Activated B cell treated with CpG ODN at 0.5 μM for 24 hours (primary cell): ENCODE results near the gene MS4A7. TPM values are rescaled to one million over a fixed set of nuclear protein-coding genes. Genes with fewer than 3 reads are reported as not detected.
A peak's percentile ranks its signal among the peaks of the same experiment; 100 is the strongest.

Experiments
- ATAC-seq: fragments of 200-7000 bp; cut with Tn5 transposase; one replicate; pipeline ENCODE4 v1.10.0; 2021; ENCODE audit warnings: low read depth, mild to moderate bottlenecking, moderate library complexity
- CTCF ChIA-PET: fragments of 350-600 bp; sonication (Branson Sonifier 250); formaldehyde crosslinking; loops from one replicate; lab custom pipeline; 2021; ENCODE audit warnings: antibody characterized with exemption; lab: Charles Lee
- POLR2A ChIA-PET: fragments of 350-600 bp; sonication (Branson Sonifier 250); formaldehyde crosslinking; loops from one replicate; lab custom pipeline; 2021; ENCODE audit warnings: antibody characterized with exemption; lab: Charles Lee
- DNase-seq: peaks from one replicate; pipeline ENCODE4 v3.0.0; 2022
- H3K27ac Mint-ChIP-seq: one replicate; pipeline ENCODE4 v1.8.0; 2020; ENCODE audit warnings: mixed read lengths
- H3K27me3 Mint-ChIP-seq: one replicate; pipeline ENCODE4 v1.8.0; 2021; ENCODE audit warnings: mixed read lengths
- H3K36me3 Mint-ChIP-seq: one replicate; pipeline ENCODE4 v1.8.0; 2021; ENCODE audit warnings: low read depth, mixed read lengths
- H3K4me1 Mint-ChIP-seq: one replicate; pipeline ENCODE4 v1.8.0; 2021; ENCODE audit warnings: mixed read lengths
- H3K4me3 Mint-ChIP-seq: one replicate; pipeline ENCODE4 v1.8.0; 2020; ENCODE audit warnings: mild to moderate bottlenecking, mixed read lengths
- H3K9me3 Mint-ChIP-seq: one replicate; pipeline ENCODE4 v1.8.0; 2020; ENCODE audit warnings: mixed read lengths
- intact Hi-C: fragments of 100-400 bp; cut with micrococcal nuclease; formaldehyde crosslinking; loops from one replicate; pipeline ENCODE4 v1.15.1; 2024
- total RNA-seq: library from RNA; stranded (reverse); gene quantifications from 2 replicates; pipeline ENCODE4 v1.2.3, GENCODE V29; 2022
- TF ChIP-seq, protein P1 (sequence below): fragments of 200-600 bp; IDR thresholded peaks from one replicate; pipeline ENCODE4 v1.8.0; 2022; ENCODE audit warnings: antibody characterized with exemption, mild to moderate bottlenecking

The MS4A7 gene
- total RNA-seq, 1 donor from 2014 or later = 51.1 TPM

DNA sequence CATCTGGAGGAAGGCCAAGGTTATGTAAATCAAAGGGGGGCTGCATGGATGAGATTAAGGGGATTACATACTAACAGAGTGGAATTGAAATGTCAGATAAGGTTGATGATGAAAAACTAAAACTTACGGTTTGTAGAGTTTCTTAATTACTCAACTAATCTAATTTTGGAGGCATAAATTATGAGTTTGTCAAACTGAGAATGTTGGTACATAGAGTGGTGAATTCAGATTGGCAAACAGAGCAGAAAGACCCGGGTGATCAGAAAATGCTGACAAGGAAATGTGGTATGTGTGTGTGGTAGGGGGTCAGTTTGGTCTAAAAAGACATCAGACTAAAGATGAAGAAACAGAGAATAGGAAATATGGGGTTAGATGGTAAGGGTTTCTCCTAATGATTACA lies 40.3 kb upstream of the MS4A7 start:
- Mint-ChIP-seq H3K4me1 (peaks cover 20% of the 10 kb centered on the region), H3K9me3 (no peaks in the 10 kb centered on the region), H3K4me3 (no peak overlapping the region), H3K36me3 (no peaks in the 10 kb centered on the region), H3K27ac (no peak overlapping the region), H3K27me3 (no peaks in the 10 kb centered on the region)
- intact Hi-C loops = no loop called here
- TF ChIP-seq, protein P1, sequence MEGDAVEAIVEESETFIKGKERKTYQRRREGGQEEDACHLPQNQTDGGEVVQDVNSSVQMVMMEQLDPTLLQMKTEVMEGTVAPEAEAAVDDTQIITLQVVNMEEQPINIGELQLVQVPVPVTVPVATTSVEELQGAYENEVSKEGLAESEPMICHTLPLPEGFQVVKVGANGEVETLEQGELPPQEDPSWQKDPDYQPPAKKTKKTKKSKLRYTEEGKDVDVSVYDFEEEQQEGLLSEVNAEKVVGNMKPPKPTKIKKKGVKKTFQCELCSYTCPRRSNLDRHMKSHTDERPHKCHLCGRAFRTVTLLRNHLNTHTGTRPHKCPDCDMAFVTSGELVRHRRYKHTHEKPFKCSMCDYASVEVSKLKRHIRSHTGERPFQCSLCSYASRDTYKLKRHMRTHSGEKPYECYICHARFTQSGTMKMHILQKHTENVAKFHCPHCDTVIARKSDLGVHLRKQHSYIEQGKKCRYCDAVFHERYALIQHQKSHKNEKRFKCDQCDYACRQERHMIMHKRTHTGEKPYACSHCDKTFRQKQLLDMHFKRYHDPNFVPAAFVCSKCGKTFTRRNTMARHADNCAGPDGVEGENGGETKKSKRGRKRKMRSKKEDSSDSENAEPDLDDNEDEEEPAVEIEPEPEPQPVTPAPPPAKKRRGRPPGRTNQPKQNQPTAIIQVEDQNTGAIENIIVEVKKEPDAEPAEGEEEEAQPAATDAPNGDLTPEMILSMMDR = no peak
- POLR2A ChIA-PET = interaction anchor here (0.6 kb wide), 1 partner anchor 146 kb away, joined by 5 read pairs; no protein-coding TSS in a partner anchor
- ATAC-seq (no peak), DNase-seq (no peak)
- CTCF ChIA-PET = no interaction called here

DNA sequence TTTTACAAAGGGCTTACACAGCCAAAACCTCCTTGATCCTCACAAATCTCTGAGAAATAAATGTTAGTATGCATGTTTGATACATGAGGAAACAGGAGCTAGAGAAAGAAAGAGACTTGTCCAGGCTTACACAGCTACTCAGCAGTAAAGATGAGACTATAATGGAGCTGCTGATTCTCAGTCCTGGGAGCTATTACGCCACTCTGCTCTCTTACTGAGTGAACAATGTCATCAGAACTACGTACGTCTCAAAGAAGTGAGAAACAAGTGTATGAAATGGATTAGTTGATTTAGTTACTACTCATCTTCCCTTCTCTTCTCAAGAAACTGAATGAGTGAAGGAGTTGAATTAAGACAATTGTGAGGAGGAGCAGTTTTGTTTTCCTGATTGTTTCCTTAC lies 39.0 kb upstream of the MS4A7 start:
- ATAC-seq (no peak), DNase-seq (no peak)
- CTCF ChIA-PET = interaction anchor here (0.6 to 1.5 kb wide), 3 partner anchors 14 to 294 kb away, joined by 3 to 4 read pairs (median 3); no protein-coding TSS in a partner anchor
- Mint-ChIP-seq H3K27ac (no peak overlapping the region), H3K9me3 (no peaks in the 10 kb centered on the region), H3K27me3 (no peaks in the 10 kb centered on the region), H3K4me1 (peaks cover 16% of the 10 kb centered on the region), H3K36me3 (no peaks in the 10 kb centered on the region), H3K4me3 (no peak overlapping the region)
- TF ChIP-seq, protein P1 = no peak
- POLR2A ChIA-PET = no interaction called here
- intact Hi-C loops = no loop called here

DNA sequence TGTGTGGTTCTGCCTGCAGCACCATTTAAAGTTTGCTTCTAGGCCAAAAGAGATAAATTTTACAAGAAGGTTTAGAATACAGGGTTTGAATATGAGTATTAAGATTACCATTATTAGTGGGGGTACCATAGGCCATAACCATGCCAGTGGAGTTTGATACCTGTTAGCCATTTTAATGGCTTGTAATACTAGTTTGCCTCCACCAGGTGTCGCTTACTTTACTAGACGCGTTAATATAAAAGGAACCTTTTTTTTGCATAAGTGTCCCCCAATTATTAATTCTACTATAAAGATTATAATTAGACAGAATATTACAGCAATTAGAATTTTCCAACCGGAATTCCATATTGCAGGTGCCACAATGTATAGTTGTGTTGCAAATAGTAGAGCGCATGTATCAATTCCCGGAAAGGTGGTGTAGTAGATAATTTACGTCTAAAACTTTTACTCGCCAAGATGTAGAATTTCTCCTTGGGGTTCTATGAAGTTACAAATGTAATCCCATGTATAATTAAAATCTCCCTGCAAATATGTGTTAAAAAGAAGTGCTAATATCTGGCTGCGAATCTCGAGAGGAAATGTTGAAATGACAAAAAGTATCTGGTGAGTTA lies 35.1 kb upstream of the MS4A7 start:
- CTCF ChIA-PET = interaction anchor here (0.7 to 8.6 kb wide), 8 partner anchors 9 to 276 kb away, joined by 3 to 125 read pairs (median 28); no protein-coding TSS in a partner anchor
- Mint-ChIP-seq H3K4me3 (no peak overlapping the region), H3K36me3 (no peaks in the 10 kb centered on the region), H3K4me1 (peaks cover 24% of the 10 kb centered on the region), H3K27ac (no peak overlapping the region), H3K9me3 (no peaks in the 10 kb centered on the region), H3K27me3 (no peaks in the 10 kb centered on the region)
- POLR2A ChIA-PET = no interaction called here
- ATAC-seq = no peak
- intact Hi-C loops = loop anchor here (1.0 to 10.0 kb wide), 4 partner anchors 36 to 518 kb away; no protein-coding TSS in a partner anchor
- TF ChIP-seq, protein P1 = no peak
- DNase-seq = no peak

DNA sequence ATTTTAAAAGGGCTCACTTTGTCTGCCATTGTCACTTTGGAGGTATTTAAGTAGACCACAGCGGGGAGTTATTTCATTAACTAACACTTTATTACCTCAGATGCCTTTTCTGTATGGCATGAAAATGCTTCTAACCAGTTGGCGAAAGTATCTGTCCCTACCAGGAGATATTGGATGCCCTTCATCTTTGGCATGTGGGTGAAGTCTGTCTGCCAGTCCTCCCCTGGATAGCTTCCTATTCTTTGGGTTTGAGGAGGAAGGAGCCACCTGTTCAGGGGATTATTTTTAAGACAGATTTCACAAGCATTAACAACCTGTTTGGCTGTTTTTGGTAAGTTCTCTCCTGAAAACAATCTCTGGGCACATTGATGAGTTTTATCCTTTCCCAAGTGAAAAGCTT lies 34.2 kb upstream of the MS4A7 start:
- ChIA-PET CTCF (interaction anchor here (1.1 to 8.6 kb wide), 11 partner anchors 10 to 275 kb away, joined by 3 to 125 read pairs (median 12); no protein-coding TSS in a partner anchor), POLR2A (interaction anchor here (0.6 kb wide), 1 partner anchor 762 kb away, joined by 7 read pairs; no protein-coding TSS in a partner anchor)
- DNase-seq (no peak), ATAC-seq (no peak)
- Mint-ChIP-seq H3K4me1 (peaks cover 26% of the 10 kb centered on the region), H3K36me3 (no peaks in the 10 kb centered on the region), H3K27me3 (no peaks in the 10 kb centered on the region), H3K27ac (no peak overlapping the region), H3K9me3 (no peaks in the 10 kb centered on the region), H3K4me3 (no peak overlapping the region)
- intact Hi-C loops = loop anchor here (5.0 to 10.0 kb wide), 2 partner anchors 37 to 519 kb away; no protein-coding TSS in a partner anchor
- TF ChIP-seq, protein P1 = no peak

DNA sequence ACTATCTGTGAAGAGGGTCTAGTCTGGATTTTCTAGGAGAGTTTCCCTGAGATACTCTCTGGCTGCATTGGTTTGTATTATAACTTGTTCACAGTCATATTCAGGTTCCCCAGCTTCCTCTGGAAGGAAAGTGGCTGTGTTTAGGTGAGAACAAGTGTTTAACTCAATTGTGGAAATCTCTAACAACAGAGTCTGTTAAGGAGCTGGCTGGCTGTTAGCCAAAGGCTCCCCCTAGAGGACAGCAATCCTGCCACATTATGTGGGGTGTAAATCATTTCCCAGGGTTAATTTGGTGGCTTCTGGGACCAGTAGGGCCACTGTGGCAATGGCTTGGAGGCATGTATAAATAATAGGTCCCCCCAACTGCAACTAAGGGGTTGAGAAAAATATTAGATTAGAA lies 32.8 kb upstream of the MS4A7 start:
- intact Hi-C loops = loop anchor here (1.0 to 10.0 kb wide), 3 partner anchors 80 to 521 kb away; no protein-coding TSS in a partner anchor
- no peak overlapping the region for H3K4me3 Mint-ChIP-seq
- DNase-seq (no peak), ATAC-seq (peak; percentile 56)
- ChIA-PET POLR2A (interaction anchor here (0.5 to 1.2 kb wide), 5 partner anchors 18 to 224 kb away, joined by 3 to 4 read pairs (median 4); no protein-coding TSS in a partner anchor), CTCF (interaction anchor here (0.8 to 8.6 kb wide), 24 partner anchors 11 to 418 kb away, joined by 3 to 125 read pairs (median 5); partner anchors contain the start of gene MS4A1)
- no peaks in the 10 kb centered on the region for H3K36me3 Mint-ChIP-seq
- H3K27me3 Mint-ChIP-seq = no peaks in the 10 kb centered on the region
- H3K9me3 Mint-ChIP-seq = no peaks in the 10 kb centered on the region
- no peak overlapping the region for H3K27ac Mint-ChIP-seq
- H3K4me1 Mint-ChIP-seq = peaks cover 35% of the 10 kb centered on the region
- TF ChIP-seq, protein P1 = no peak
